GM21723 (cell line): ENCODE results near the gene TMEM212.
"Not testable (repeated sequence)": the region's sequence is repeated elsewhere in the genome, so short reads cannot be mapped to it uniquely, and the experiment has no call there.

ENCODE experiments used
- ATAC-seq: cut with Tn5 transposase; IDR thresholded peaks from one replicate; pipeline ENCODE4 v1.9.1; 2021; ENCODE audit warnings: mild to moderate bottlenecking, moderate library complexity; ENCODE audit not compliant: unreplicated experiment

TMEM212 gene

GRCh38 chr3:171812811-171813210 lies 30.3 kb upstream of the TMEM212 start:
- ATAC-seq = no peak

GRCh38 chr3:171813278-171813896 lies 29.8 kb upstream of the TMEM212 start:
- ATAC-seq = no peak

DNA sequence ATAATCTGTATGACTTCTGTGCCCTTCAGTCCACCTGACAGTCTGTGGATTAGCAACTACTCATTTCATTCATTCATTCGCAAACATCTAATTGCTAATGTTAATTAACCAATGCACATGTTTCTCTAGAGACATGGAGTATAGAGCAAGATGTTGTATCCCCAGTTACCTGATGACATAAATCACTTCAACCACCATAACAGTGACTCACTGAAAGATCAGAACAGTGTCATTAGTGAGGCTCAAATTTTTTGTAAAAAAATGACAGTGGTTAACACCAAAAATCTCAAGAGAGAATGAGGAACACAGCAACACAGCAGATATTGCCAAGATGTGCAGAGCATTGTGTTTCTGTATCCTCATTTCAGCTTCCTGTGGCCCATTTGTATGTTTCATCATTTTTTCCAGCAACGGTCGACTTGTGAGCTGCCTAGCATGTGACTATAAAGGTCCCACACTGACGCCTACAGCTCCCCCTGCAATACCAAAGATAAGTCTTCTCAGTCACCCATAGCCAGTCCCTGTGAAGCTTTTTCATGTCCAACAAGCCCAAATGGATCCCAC lies 29.2 kb upstream of the TMEM212 start:
- ATAC-seq = no peak

DNA sequence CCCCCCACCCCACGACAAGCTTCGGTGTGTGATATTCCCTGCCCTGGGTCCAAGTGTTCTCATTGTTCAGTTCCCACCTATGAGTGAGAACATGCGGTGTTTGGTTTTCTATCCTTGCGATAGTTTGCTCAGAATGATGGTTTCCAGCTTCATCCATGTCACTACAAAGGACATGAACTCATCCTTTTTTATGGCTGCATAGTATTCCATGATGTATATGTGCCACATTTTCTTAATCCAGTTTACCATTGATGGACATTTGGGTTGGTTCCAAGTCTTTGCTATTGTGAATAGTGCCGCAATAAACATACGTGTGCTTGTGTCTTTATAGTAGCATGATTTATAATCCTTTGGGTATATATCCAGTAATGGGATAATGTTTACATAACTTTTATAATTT lies 28.5 kb upstream of the TMEM212 start:
- not testable (repeated sequence) for ATAC-seq

DNA sequence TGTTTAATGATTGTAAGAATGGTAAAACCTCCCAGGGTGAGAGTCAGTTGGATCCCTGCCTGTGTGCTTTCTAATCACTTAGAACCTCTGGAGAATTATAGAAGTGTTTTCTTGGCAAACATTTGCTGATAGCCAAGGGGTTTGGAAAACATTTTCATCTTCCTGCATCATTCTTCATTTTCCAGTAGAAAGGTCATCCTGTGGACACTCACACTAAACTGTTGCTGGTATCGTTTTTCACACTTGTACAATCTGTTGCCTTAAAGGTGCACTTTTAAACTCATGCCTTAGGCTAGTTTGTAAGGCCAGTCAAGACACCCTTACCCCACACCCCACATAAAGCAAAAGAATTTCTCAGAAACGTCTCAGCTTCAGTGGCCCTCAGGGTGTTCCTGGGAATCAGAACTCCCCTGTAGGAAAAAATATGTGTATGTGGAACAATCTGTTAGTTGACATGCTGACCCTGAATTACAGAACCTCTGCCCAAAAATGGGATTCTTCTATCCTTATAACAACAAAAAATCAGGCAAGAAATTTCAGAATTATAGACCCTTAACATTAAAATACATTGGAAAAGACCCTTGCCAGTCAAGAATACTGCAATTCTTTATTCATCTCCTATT lies 27.1 kb upstream of the TMEM212 start:
- no peak for ATAC-seq

- ATAC-seq = no peak
Observed at GRCh38 chr3:171817074-171817800, 25.9 kb upstream of the TMEM212 start.

DNA sequence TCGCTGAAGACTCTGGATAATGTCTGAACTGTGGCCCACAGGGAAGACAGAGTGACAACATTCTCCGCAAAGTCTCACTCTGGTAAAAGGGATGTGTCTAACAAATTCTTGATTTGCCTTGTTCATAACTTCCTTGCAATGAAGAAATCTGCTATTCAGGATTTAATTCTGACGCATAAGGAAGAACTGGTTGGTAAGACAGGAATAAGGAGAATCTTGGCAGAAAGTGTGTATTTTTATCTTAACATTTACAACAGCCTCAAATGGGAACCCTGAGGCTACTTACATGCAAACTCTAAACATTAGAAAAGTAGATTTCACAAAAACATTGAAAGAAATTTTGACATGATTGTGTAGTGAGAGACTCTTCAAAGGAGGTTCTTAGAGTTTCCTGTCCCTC lies 22.1 kb upstream of the TMEM212 start:
- no peak for ATAC-seq

GRCh38 chr3:171821778-171822358 lies 21.3 kb upstream of the TMEM212 start:
- no peak for ATAC-seq

- no peak for ATAC-seq
Observed at GRCh38 chr3:171822431-171823106, 20.6 kb upstream of the TMEM212 start.

DNA sequence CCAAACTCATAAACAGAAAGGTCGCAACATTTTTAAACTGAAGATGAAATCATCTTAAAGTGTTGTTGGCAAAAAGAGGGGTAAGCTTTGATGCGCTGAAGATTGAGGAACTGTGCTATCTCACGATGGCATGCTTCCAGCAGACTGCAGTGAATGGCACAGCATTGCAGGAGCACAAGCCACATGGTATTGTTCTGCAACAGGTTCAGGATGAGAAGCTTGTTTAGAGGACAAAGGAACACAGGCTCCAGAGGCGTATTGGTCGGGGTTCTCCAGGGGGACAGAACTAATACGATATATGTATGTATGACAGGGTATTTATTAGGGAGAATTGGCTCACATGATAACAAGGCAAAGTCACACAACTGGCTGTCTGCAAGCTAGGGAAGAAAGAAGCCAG lies 19.0 kb upstream of the TMEM212 start:
- ATAC-seq = no peak

DNA sequence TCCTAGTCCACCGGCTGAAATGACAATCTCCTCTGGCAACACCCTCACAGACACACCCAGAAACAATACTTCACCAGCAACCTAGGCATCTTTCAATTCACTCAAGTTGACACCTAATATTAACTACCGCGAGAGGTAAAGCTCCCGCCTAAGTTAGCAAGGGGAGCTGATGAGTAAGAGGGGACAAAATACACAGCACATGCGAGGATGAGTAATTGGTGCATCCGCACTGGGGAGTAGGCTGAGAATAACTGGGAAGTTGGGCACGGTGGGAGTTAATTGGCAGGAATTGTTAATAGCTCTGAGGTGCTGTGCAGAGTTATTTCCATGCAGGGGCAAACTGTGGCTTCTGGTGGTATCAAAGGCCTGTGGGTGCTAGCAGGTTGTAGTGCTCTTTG lies 18.3 kb upstream of the TMEM212 start:
- no peak for ATAC-seq

DNA sequence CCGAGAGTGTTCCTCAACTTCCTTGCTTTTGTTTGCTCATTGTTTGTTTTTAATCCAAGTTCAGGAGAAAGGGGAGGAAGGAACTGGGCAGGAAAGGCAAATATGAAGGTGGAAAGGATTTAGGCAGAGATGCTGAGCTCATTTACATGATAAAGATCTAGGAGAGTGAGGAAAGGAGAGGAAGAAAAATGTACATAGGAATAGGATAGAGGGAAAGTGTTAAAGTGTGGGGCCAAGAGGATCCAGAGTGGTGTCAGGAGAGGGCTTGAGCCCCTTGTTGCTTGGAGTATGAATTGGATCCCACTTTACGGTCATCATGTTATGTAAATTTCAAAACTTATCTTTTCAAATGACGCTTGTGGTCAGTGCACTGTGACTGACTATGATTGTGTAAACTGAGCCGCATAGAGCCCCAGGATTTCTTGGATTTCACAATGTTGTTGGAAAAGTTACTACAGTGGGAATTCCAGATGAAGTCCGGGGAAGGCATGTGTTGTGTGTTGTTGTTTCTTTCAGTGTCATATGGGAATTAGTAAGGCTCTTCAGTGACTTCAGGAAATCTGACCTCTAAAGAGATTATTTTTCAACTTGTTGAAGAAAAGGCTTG lies 17.8 kb upstream of the TMEM212 start:
- ATAC-seq = no peak

DNA sequence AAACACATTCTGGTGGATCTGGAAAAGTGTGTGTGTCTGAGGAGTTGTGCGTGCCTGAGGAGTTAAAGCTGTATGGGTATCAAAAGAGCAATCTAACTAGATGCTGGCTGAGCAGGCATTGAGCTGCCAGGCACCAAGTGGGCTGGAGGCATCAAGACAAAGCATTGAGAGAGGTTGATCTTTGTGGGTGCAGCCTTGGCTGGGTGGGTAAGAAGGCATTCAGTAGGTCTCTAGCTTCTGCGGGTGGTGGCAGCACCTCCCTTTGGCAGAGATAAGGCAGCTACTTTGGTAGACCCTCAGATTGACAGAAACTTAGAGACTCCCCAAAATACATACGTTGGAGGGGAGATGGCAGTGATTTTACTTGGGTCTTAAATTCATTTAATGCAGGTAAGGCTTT lies 15.8 kb upstream of the TMEM212 start:
- no peak for ATAC-seq

GRCh38 chr3:171827836-171828458 lies 15.2 kb upstream of the TMEM212 start:
- ATAC-seq = no peak

- ATAC-seq = no peak
Observed at GRCh38 chr3:171828902-171829770, 14.0 kb upstream of the TMEM212 start.

DNA sequence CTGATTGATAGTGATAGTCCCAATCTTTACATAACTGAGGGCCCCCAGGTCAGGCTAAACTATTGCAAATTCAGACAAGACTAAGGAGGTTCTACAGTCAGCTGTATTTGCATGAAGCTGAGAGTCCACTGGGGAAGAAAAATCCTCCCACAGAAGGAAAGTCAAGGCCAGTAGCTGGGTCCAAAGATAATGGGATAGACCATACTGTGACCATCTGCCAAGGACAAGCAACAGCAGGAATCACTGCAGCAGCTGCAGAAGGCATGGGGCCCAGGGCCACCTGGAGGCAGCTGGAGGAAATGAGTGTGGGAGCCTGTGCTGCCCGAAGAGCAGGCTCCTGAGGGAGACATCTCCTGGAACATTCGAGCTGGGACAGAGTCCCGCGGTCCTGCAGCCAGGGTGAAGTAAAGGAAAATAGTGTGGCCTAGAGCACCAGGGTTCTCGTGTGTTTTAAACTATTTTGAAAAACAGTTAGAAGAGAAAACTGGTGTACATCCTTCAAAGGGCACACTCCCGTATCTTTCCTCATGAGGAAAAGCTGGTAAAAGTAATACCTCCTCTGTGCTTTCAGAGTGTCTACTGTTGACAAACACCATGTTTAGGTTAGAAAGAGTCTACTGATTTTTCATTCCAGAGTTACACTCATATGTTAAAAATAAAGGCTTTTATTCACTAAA lies 13.2 kb upstream of the TMEM212 start:
- ATAC-seq = no peak

DNA sequence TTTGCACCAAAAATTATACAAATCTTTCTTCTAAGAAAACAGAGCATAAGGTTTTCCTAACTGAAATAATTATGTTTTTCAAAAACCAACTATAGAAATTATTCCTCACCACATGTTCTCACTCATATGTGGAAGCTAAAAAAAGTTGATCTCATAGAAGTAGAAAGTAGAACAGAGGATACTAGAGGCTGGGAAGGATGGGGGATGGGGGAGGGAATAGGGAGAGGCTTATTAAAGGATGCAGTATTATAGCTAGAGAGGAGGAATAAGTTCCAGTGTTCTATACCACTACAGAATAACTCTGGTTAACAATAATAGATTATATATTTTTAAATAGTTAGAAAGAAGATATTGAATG lies 12.7 kb upstream of the TMEM212 start:
- no peak for ATAC-seq

- no peak for ATAC-seq
Observed at GRCh38 chr3:171831936-171832335, 11.2 kb upstream of the TMEM212 start.

- ATAC-seq = no peak
Observed at GRCh38 chr3:171832989-171833388, 10.2 kb upstream of the TMEM212 start.
